ENCODE data around the gene ZFAND3. TPM values are rescaled to one million over a fixed set of nuclear protein-coding genes. Genes with fewer than 3 reads are reported as not detected.

ZFAND3 gene
- polyA plus RNA-seq, 3 donors, result 11.5 to 21.1 (median 11.7) TPM

GRCh38 chr6:37785002-37785662, 34.4 kb upstream of the ZFAND3 start:
- Mint-ChIP-seq H3K4me3 (peak overlapping the region in 1 of 2 donors; percentile 87), H3K27me3 (ENCODE audit: low read depth in 3 of 3) (peaks cover 45 to 59% (median 47%) of the 10 kb centered on the region in 3 donors), H3K4me1 (peaks cover 17% of the 10 kb centered on the region), H3K9me3 (peaks cover 0 to 6% (median 5%) of the 10 kb centered on the region in 7 donors), H3K36me3 (peaks cover 5 to 6% of the 10 kb centered on the region in 2 donors), H3K27ac (peak overlapping the region in 1 of 7 donors; percentile 20)
- Histone ChIP-seq H3K9me3 (replicated peaks in 1 of 2; ENCODE audit: control insufficient read depth in 1 of 2, insufficient read depth in 1 of 2, low read length in 2 of 2) (peaks cover 0 to 5% of the 10 kb centered on the region in 2 donors), H3K4me1 (ENCODE audit: control insufficient read depth in 1 of 2, insufficient read depth in 2 of 2, low read length in 2 of 2) (peaks cover 10 to 16% of the 10 kb centered on the region in 2 donors), H3K27ac (ENCODE audit: low read depth in 1 of 2, low read length in 2 of 2) (no peak overlapping the region), H4K20me1 (ENCODE audit: insufficient read depth, low read length) (no peaks in the 10 kb centered on the region), H3K4me2 (replicated peaks; ENCODE audit: extremely low read depth, low read length, poor library complexity, severe bottlenecking) (no peak overlapping the region), H3K36me3 (replicated peaks in 1 of 2; ENCODE audit: control insufficient read depth in 1 of 2, insufficient read depth in 2 of 2, low read length in 2 of 2) (no peaks in the 10 kb centered on the region), H3K4me3 (replicated peaks in 1 of 3; ENCODE audit: low read depth in 2 of 3, low read length in 3 of 3) (no peak overlapping the region), H2AFZ (ENCODE audit: insufficient read depth, low read depth, low read length, poor library complexity, severe bottlenecking) (no peak overlapping the region), H3K79me2 (ENCODE audit: insufficient read depth, low read length) (no peaks in the 10 kb centered on the region), H3K27me3 (ENCODE audit: control insufficient read depth in 2 of 2, insufficient read depth in 2 of 2, low read length in 2 of 2) (peaks cover 22 to 41% of the 10 kb centered on the region in 2 donors), H3K9ac (ENCODE audit: insufficient read depth, low read length, poor library complexity, severe bottlenecking) (no peak overlapping the region)
- WGBS (ENCODE audit: insufficient coverage), result 90% methylated on average over 13 of the region's 13 CpGs
- DNase-seq, result no peak
- no peak for TF ChIP-seq CTCF (IDR thresholded peaks at IDR 0.05)
- intact Hi-C loops (cut with micrococcal nuclease), result no loop called here

GRCh38 chr6:37785663-37786270, 33.8 kb upstream of the ZFAND3 start:
- H3K4me3 Mint-ChIP-seq, result peak overlapping the region in 1 of 2 donors; percentile 87
- H3K4me2 ChIP-seq (replicated peaks; ENCODE audit: extremely low read depth, low read length, poor library complexity, severe bottlenecking), result no peak overlapping the region
- peaks cover 43 to 59% (median 45%) of the 10 kb centered on the region in 3 donors for H3K27me3 Mint-ChIP-seq (ENCODE audit: low read depth in 3 of 3)
- H3K27ac Mint-ChIP-seq, result peak overlapping the region in 1 of 7 donors; percentile 2
- peaks cover 22 to 41% of the 10 kb centered on the region in 2 donors for H3K27me3 ChIP-seq (ENCODE audit: control insufficient read depth in 2 of 2, insufficient read depth in 2 of 2, low read length in 2 of 2)
- no peaks in the 10 kb centered on the region for H4K20me1 ChIP-seq (ENCODE audit: insufficient read depth, low read length)
- peaks cover 0 to 6% (median 5%) of the 10 kb centered on the region in 7 donors for H3K9me3 Mint-ChIP-seq
- WGBS (ENCODE audit: insufficient coverage), result 87% methylated on average over 18 of the region's 18 CpGs
- intact Hi-C loops (cut with micrococcal nuclease), result no loop called here
- H3K4me3 ChIP-seq (replicated peaks in 1 of 3; ENCODE audit: low read depth in 2 of 3, low read length in 3 of 3), result no peak overlapping the region
- no peaks in the 10 kb centered on the region for H3K79me2 ChIP-seq (ENCODE audit: insufficient read depth, low read length)
- H3K27ac ChIP-seq (ENCODE audit: low read depth in 1 of 2, low read length in 2 of 2), result no peak overlapping the region
- H3K36me3 Mint-ChIP-seq, result peaks cover 5 to 6% of the 10 kb centered on the region in 2 donors
- peaks cover 0 to 5% of the 10 kb centered on the region in 2 donors for H3K9me3 ChIP-seq (replicated peaks in 1 of 2; ENCODE audit: control insufficient read depth in 1 of 2, insufficient read depth in 1 of 2, low read length in 2 of 2)
- no peak for DNase-seq
- H3K4me1 Mint-ChIP-seq, result peaks cover 17% of the 10 kb centered on the region
- no peak overlapping the region for H3K9ac ChIP-seq (ENCODE audit: insufficient read depth, low read length, poor library complexity, severe bottlenecking)
- H2AFZ ChIP-seq (ENCODE audit: insufficient read depth, low read depth, low read length, poor library complexity, severe bottlenecking), result no peak overlapping the region
- peaks cover 10 to 16% of the 10 kb centered on the region in 2 donors for H3K4me1 ChIP-seq (ENCODE audit: control insufficient read depth in 1 of 2, insufficient read depth in 2 of 2, low read length in 2 of 2)
- H3K36me3 ChIP-seq (replicated peaks in 1 of 2; ENCODE audit: control insufficient read depth in 1 of 2, insufficient read depth in 2 of 2, low read length in 2 of 2), result no peaks in the 10 kb centered on the region
- TF ChIP-seq CTCF (IDR thresholded peaks at IDR 0.05), result no peak

Measured in CD14-positive monocyte (primary cell).